GM23338 (cell line): ENCODE measurements around the gene IL10. TPM values are rescaled to one million over a fixed set of nuclear protein-coding genes. Genes with fewer than 3 reads are reported as not detected.
"Not testable (repeated sequence)": the region's sequence is repeated elsewhere in the genome, so short reads cannot be mapped to it uniquely, and the experiment has no call there.

Experiments used
- ATAC-seq: fragments of 200-7000 bp; cut with Tn5 transposase; 3 replicates; pipeline ENCODE4 v1.9.1; 2020
- DNase-seq: peaks from one replicate; pipeline ENCODE4 v3.0.0-alpha.2; 2015; ENCODE audit warnings: low spot score
- H2AFZ ChIP-seq: fragments of 200-600 bp; sonication (generic); 2 replicates; pipeline ENCODE4 v1.8.0; 2016; ENCODE audit warnings: antibody characterized with exemption, mild to moderate bottlenecking, moderate library complexity
- H3F3A ChIP-seq: fragments of 200-600 bp; sonication (generic); replicated peaks from 2 replicates; pipeline ENCODE4 v1.8.0; 2017; ENCODE audit warnings: antibody characterized with exemption, mixed run types, low read depth
- H3K27ac ChIP-seq: fragments of 200-600 bp; sonication (generic); 2 replicates; pipeline ENCODE4 v1.6.1; 2016; ENCODE audit warnings: low read depth
- H3K27me3 ChIP-seq: fragments of 200-600 bp; sonication (generic); 2 replicates; pipeline ENCODE4 v1.8.0; 2016; ENCODE audit warnings: mild to moderate bottlenecking, mixed run types, moderate library complexity; ENCODE audit not compliant: insufficient read depth
- H3K36me3 ChIP-seq: fragments of 200-600 bp; sonication (generic); 2 replicates; pipeline ENCODE4 v1.8.0; 2016; ENCODE audit warnings: mild to moderate bottlenecking; ENCODE audit not compliant: insufficient read depth
- H3K4me1 ChIP-seq: fragments of 200-600 bp; sonication (generic); 2 replicates; pipeline ENCODE4 v1.8.0; 2016; ENCODE audit warnings: mild to moderate bottlenecking, moderate library complexity; ENCODE audit not compliant: insufficient read depth
- H3K4me2 ChIP-seq: fragments of 200-600 bp; sonication (generic); 2 replicates; pipeline ENCODE4 v1.7.1; 2017; ENCODE audit warnings: mixed run types
- H3K4me3 ChIP-seq: fragments of 200-600 bp; sonication (generic); 2 replicates; pipeline ENCODE4 v1.6.1; 2016; ENCODE audit warnings: mixed run types
- H3K79me2 ChIP-seq: fragments of 200-600 bp; sonication (generic); replicated peaks from 2 replicates; pipeline ENCODE4 v1.8.0; 2017; ENCODE audit warnings: mild to moderate bottlenecking; ENCODE audit not compliant: insufficient read depth
- H3K9me2 ChIP-seq: fragments of 200-600 bp; sonication (generic); 2 replicates; pipeline ENCODE4 v1.8.0; 2017; ENCODE audit not compliant: insufficient read depth
- H4K20me1 ChIP-seq: fragments of 200-600 bp; sonication (generic); replicated peaks from 2 replicates; pipeline ENCODE4 v1.8.0; 2017; ENCODE audit warnings: mild to moderate bottlenecking; ENCODE audit not compliant: insufficient read depth
- H3K27ac Mint-ChIP-seq: 2 replicates; pipeline ENCODE4 v1.8.0; 2020; ENCODE audit warnings: inconsistent platforms, mild to moderate bottlenecking, moderate library complexity, mixed read lengths
- H3K27me3 Mint-ChIP-seq: 3 replicates; pipeline ENCODE4 v1.8.0; 2022; ENCODE audit warnings: low read depth, mild to moderate bottlenecking, moderate library complexity, mixed read lengths, inconsistent platforms; ENCODE audit not compliant: insufficient read depth, poor library complexity
- H3K36me3 Mint-ChIP-seq: 3 replicates; pipeline ENCODE4 v1.8.0; 2021; ENCODE audit warnings: low read depth, mild to moderate bottlenecking, inconsistent platforms, moderate library complexity, mixed read lengths
- H3K4me1 Mint-ChIP-seq: 3 replicates; pipeline ENCODE4 v1.8.0; 2020; ENCODE audit warnings: mild to moderate bottlenecking, inconsistent platforms, mixed read lengths
- H3K4me3 Mint-ChIP-seq: 3 replicates; pipeline ENCODE4 v1.8.0; 2021; ENCODE audit warnings: moderate library complexity, mild to moderate bottlenecking, inconsistent platforms, mixed read lengths
- H3K9me3 Mint-ChIP-seq: 3 replicates; pipeline ENCODE4 v1.8.0; 2020; ENCODE audit warnings: moderate library complexity, mild to moderate bottlenecking, inconsistent platforms, mixed read lengths
- CREB1 ChIP-seq: fragments of 250-450 bp; sonication (Bioruptor Pico); IDR thresholded peaks from 2 replicates; pipeline ENCODE4 v1.5.0; 2020; ENCODE audit warnings: low read depth, mild to moderate bottlenecking, moderate library complexity
- ETS1 ChIP-seq: IDR thresholded peaks from 2 replicates; pipeline ENCODE4 v1.6.1; 2016; ENCODE audit warnings: antibody characterized with exemption
- EZH2 ChIP-seq: fragments of 200-600 bp; sonication (generic); IDR thresholded peaks from one replicate; pipeline ENCODE4 v1.8.0; 2017; ENCODE audit warnings: antibody characterized with exemption, mild to moderate bottlenecking, low read depth; ENCODE audit not compliant: unreplicated experiment
- EZH2phosphoT487 ChIP-seq: fragments of 200-600 bp; sonication (generic); IDR thresholded peaks from one replicate; pipeline ENCODE4 v1.8.1; 2018; ENCODE audit warnings: antibody characterized with exemption; ENCODE audit not compliant: unreplicated experiment
- JUNB ChIP-seq: IDR thresholded peaks from one replicate; pipeline ENCODE4 v1.6.1; 2016; ENCODE audit warnings: antibody characterized with exemption; ENCODE audit not compliant: unreplicated experiment
- POLR2AphosphoS5 ChIP-seq: IDR thresholded peaks from 2 replicates; pipeline ENCODE4 v1.6.1; 2016; ENCODE audit warnings: antibody characterized with exemption, low read depth
- STAT1 ChIP-seq: IDR thresholded peaks from one replicate; pipeline ENCODE4 v1.6.1; 2016; ENCODE audit warnings: antibody characterized with exemption; ENCODE audit not compliant: unreplicated experiment
- ZNF114 ChIP-seq: fragments of 250-450 bp; sonication (Bioruptor Pico); IDR thresholded peaks from 2 replicates; pipeline ENCODE4 v1.5.0; 2020; ENCODE audit warnings: mild to moderate bottlenecking, moderate library complexity
- ZNF331 ChIP-seq: fragments of 250-450 bp; sonication (Bioruptor Pico); IDR thresholded peaks from 2 replicates; pipeline ENCODE4 v1.5.0; 2020; ENCODE audit warnings: low read depth, mild to moderate bottlenecking, moderate library complexity
- polyA plus RNA-seq: library from polyadenylated mRNA; unstranded; fragments of >200 nt; fragmentation: Nextera tagmentation; extraction: Ambion mirVana; gene quantifications from 2 replicates; pipeline ENCODE4 v1.2.1, GENCODE V29; 2016
- total RNA-seq: library from RNA; depleted of rRNA; stranded (reverse); fragments of >200 nt; shearing (Covaris generic); gene quantifications from 2 replicates; pipeline ENCODE4 v1.2.3, GENCODE V29; 2014
- TF ChIP-seq, protein P1 (sequence below), 2 experiments: fragments of 200-600 bp in 1 of 2; sonication (generic) in 1 of 2; conservative IDR thresholded peaks; 2 replicates each; pipeline versions ENCODE4 v1.5.1 to v1.6.1; 2016 to 2017; ENCODE audit warnings: antibody characterized with exemption in 2 of 2, low read depth in 2 of 2, mild to moderate bottlenecking in 2 of 2, moderate library complexity in 1 of 2
- TF ChIP-seq, protein P2 (sequence below): IDR thresholded peaks from one replicate; pipeline ENCODE4 v1.6.1; 2018; ENCODE audit warnings: antibody characterized with exemption; ENCODE audit not compliant: unreplicated experiment

The IL10 gene
- total and polyA plus RNA-seq, 2 experiments from 2014 or later, result not detected

DNA sequence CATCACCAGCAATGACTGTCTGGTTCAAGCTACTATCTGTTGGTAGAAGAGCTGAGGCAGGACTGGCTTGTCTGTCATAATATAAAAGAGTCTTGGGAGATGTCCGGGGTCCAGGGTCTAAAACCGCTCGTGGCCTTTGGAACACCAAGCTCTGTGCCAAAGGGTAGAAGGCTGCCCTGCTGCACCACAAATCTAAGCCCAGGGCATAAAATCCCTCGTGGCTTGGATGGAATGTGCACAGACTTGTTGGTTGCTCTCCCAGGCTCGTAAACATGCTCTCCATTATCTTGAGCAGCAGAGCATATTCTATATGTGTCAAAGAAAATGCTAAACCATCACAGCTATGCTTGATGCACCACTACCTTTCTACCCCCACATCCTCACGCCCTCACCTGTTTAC is 6.6 kb upstream of the IL10 start:
- not testable (repeated sequence) for H3K36me3 Mint-ChIP-seq, H3K27me3 ChIP-seq, DNase-seq, H3K27ac ChIP-seq, H3K79me2 ChIP-seq, H3F3A ChIP-seq, H3K4me1 ChIP-seq, ATAC-seq, H4K20me1 ChIP-seq, H3K27me3 Mint-ChIP-seq, H3K4me1 Mint-ChIP-seq, H3K9me2 ChIP-seq, H3K9me3 Mint-ChIP-seq, H3K4me3 ChIP-seq, H2AFZ ChIP-seq, H3K4me2 ChIP-seq, H3K4me3 Mint-ChIP-seq, H3K27ac Mint-ChIP-seq, H3K36me3 ChIP-seq

DNA sequence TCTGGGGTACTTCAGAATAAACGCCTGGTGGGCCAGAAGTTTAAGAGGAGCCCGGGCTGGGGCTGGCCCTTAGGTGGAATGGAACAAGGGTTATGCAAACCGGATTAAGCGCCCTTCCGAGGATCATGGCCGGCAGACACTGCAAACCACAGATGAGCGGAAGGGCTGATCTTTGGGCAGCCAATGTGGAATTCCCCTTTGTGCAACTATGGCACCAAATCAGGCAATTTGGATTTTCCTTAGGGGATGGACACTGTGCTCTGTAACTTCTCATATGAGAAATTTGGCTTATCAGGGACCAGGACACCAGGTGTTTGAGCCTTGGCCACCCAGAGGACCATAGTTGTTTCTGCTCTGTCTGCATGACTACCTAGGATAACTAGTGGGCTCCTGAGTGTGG is 5.7 kb upstream of the IL10 start:
- no peak for DNase-seq
- Mint-ChIP-seq H3K4me1 (peaks cover 4% of the 10 kb centered on the region; the same call in 1 of the 3 replicates), H3K27ac (no peak overlapping the region), H3K4me3 (no peak overlapping the region), H3K36me3 (no peaks in the 10 kb centered on the region), H3K9me3 (no peaks in the 10 kb centered on the region), H3K27me3 (peaks cover 4% of the 10 kb centered on the region)
- ATAC-seq, result no peak
- H3K79me2 ChIP-seq, result no peaks in the 10 kb centered on the region
- no peaks in the 10 kb centered on the region for H3K4me1 ChIP-seq
- no peak overlapping the region for H2AFZ ChIP-seq
- H3K4me3 ChIP-seq, result no peak overlapping the region
- H3K27me3 ChIP-seq, result no peaks in the 10 kb centered on the region
- H3K4me2 ChIP-seq, result no peak overlapping the region
- H3F3A ChIP-seq, result no peaks in the 10 kb centered on the region
- H3K27ac ChIP-seq, result no peak overlapping the region
- no peaks in the 10 kb centered on the region for H3K9me2 ChIP-seq
- no peaks in the 10 kb centered on the region for H3K36me3 ChIP-seq
- H4K20me1 ChIP-seq, result no peaks in the 10 kb centered on the region
- no peak for TF ChIP-seq JUNB
- no peak for TF ChIP-seq POLR2AphosphoS5
- no peak for TF ChIP-seq EZH2
- TF ChIP-seq, protein P1, sequence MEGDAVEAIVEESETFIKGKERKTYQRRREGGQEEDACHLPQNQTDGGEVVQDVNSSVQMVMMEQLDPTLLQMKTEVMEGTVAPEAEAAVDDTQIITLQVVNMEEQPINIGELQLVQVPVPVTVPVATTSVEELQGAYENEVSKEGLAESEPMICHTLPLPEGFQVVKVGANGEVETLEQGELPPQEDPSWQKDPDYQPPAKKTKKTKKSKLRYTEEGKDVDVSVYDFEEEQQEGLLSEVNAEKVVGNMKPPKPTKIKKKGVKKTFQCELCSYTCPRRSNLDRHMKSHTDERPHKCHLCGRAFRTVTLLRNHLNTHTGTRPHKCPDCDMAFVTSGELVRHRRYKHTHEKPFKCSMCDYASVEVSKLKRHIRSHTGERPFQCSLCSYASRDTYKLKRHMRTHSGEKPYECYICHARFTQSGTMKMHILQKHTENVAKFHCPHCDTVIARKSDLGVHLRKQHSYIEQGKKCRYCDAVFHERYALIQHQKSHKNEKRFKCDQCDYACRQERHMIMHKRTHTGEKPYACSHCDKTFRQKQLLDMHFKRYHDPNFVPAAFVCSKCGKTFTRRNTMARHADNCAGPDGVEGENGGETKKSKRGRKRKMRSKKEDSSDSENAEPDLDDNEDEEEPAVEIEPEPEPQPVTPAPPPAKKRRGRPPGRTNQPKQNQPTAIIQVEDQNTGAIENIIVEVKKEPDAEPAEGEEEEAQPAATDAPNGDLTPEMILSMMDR (conservative IDR thresholded peaks at IDR 0.05; ENCODE audit: low read depth in 2 of 2), result no peak
- no peak for TF ChIP-seq EZH2phosphoT487
- no peak for TF ChIP-seq STAT1
- no peak for TF ChIP-seq ZNF114
- TF ChIP-seq ETS1, result no peak
- no peak for TF ChIP-seq CREB1
- TF ChIP-seq, protein P2, sequence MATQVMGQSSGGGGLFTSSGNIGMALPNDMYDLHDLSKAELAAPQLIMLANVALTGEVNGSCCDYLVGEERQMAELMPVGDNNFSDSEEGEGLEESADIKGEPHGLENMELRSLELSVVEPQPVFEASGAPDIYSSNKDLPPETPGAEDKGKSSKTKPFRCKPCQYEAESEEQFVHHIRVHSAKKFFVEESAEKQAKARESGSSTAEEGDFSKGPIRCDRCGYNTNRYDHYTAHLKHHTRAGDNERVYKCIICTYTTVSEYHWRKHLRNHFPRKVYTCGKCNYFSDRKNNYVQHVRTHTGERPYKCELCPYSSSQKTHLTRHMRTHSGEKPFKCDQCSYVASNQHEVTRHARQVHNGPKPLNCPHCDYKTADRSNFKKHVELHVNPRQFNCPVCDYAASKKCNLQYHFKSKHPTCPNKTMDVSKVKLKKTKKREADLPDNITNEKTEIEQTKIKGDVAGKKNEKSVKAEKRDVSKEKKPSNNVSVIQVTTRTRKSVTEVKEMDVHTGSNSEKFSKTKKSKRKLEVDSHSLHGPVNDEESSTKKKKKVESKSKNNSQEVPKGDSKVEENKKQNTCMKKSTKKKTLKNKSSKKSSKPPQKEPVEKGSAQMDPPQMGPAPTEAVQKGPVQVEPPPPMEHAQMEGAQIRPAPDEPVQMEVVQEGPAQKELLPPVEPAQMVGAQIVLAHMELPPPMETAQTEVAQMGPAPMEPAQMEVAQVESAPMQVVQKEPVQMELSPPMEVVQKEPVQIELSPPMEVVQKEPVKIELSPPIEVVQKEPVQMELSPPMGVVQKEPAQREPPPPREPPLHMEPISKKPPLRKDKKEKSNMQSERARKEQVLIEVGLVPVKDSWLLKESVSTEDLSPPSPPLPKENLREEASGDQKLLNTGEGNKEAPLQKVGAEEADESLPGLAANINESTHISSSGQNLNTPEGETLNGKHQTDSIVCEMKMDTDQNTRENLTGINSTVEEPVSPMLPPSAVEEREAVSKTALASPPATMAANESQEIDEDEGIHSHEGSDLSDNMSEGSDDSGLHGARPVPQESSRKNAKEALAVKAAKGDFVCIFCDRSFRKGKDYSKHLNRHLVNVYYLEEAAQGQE, result no peak
- no peak for TF ChIP-seq ZNF331
